CD4-positive, alpha-beta T cell treated with Interleukin-2 at 100 ng/mL for 4 hours (primary cell): ENCODE data around the gene SMCO4.

Source experiments
- DNase-seq: peaks from one replicate; pipeline ENCODE4 v3.0.0-alpha.2; 2020; ENCODE audit warnings: low spot score

The SMCO4 gene

DNA sequence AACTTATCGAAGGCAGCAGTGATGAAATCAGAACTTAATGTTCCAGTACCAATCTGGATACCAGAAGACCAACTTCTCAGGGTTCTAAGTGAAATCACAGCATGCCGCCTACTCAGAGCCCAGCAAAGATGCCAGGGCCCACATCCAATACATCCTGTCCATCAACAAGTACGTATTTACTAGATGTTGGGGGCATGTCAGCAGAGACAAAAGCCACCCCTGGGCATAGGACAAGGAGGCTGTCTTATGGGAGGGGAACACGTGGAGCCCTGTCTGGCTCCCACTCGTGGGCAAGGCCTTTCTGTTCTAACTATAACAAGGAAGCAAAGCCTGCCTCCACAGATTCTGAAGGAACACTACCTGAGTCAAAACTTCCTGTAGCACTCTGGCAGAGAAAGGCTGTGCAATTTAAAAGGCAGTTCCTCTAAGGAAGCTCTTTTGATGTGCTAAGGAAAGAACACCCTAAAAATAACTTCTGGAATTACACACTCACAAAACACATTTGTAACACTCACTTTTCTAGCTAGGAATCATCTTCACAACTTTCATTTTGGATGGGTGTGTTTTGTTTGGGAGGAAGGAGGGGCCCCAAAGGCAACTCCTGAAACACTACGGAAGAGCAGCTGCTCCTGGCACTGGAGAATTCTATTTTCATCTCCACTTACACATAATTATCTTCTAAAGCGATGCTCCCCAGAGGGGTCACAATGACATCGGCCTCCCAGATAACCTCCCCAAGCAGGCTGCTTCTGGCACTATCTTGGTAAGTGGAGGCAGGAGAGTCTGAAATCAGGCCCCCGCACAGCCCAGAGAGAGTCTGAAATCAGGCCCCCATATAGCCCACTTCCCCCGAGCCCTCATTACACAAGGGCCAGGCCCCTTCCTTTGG, 14.2 kb downstream of the SMCO4 start:
- DNase-seq: no peak

GRCh38 chr11:93528252-93528651, 14.9 kb downstream of the SMCO4 start:
- no peak for DNase-seq

GRCh38 chr11:93526641-93527583, 16.3 kb downstream of the SMCO4 start:
- no peak for DNase-seq

- DNase-seq: no peak
These were observed 16.9 kb downstream of the SMCO4 start for GRCh38 chr11:93526346-93526633.

DNA sequence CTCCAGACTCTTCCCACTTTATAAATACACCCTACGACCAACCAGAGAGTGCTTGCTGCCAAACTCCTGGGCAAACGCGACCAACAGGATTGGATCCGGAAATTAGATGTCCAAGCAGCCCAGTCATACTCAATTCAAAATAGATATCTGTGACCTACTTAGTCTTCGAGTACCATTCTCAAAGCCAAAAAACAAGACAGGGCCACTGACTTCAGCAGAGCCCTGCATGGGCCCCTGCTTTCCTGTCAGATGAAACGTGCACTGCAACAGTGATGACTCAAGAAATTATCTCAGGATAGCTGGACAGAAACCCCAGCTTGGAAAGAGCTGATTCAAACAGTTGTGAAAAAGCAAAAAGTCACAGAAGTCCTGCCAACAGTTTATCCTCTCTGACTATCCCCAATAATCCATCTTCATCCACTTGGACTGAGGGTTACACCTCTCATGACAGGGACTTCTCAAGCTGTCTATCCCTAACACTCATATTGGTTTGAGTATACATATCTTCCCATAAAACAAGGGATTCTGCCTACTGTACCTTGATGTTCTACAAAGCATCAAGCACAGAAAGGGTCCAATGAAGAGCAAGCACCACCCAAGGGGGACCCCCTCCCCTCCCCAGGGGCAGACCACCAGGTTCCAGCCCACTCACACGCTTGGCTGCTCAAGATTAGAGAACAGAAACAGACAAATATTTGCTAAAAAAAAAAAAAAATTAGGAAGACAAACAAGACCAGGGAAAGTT, 17.4 kb downstream of the SMCO4 start:
- DNase-seq: peak; percentile 16

- no peak for DNase-seq
These were observed 18.3 kb downstream of the SMCO4 start for GRCh38 chr11:93524858-93525257.

GRCh38 chr11:93524173-93524536, 19.0 kb downstream of the SMCO4 start:
- no peak for DNase-seq

GRCh38 chr11:93520726-93521509, 22.3 kb downstream of the SMCO4 start:
- peak; percentile 22 for DNase-seq

- DNase-seq: no peak
These were observed 24.0 kb downstream of the SMCO4 start for GRCh38 chr11:93519179-93519578.

- DNase-seq: no peak
These were observed 25.1 kb downstream of the SMCO4 start for GRCh38 chr11:93518081-93518480.

DNA sequence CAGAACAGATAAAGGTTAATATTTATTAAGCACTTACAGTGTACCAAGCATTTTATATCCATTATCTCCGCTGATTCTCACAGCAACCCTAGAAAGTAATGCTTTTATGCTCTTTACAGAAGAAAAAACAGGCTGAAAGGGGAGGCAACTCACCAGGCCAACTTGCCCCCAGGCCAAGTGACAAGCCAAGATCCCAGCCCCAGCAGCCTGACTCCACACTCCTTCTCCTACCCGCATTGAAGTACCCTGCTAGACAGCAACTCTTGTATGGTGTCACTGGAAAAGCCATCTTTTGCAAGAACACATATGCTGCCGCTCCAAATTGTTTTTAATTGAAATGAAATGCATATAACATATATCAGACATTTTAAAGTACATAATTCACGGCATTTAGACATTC, 25.6 kb downstream of the SMCO4 start:
- no peak for DNase-seq

- DNase-seq: no peak
These were observed 26.1 kb downstream of the SMCO4 start for GRCh38 chr11:93517041-93517440.

DNA sequence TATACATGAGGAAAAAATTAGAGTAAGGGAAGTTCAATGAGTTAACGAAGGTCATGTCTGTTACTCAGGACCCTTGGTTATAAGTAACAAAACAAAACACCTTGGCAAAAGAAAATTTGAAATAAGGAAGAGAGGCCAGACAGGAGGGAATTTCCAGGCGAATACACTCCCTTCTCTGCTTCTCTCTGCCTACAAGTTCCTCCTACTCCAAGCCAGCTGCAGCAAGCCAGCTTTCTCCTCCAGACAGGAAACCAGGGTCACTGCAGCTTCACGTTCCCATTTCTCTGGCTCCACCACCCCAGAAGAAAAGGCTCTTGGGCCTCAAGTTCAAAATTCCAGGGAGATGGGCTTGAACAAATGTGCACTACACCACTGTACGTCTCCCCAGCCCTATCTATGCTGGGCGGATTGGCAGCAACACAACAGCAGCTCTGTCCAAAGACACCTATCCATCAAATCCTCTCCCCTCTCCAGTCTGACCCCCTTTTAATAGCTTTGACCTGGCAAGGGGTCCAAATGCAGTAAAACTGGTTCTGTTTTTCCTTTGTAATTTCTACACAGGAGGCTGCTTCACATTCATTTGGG, 27.7 kb downstream of the SMCO4 start:
- DNase-seq: no peak

- no peak for DNase-seq
These were observed 28.5 kb downstream of the SMCO4 start for GRCh38 chr11:93514712-93515111.

- DNase-seq: no peak
These were observed 29.4 kb downstream of the SMCO4 start for GRCh38 chr11:93513772-93514171.

- DNase-seq: no peak
These were observed 30.1 kb downstream of the SMCO4 start for GRCh38 chr11:93512949-93513667.

GRCh38 chr11:93512073-93512475, 31.1 kb downstream of the SMCO4 start:
- no peak for DNase-seq

GRCh38 chr11:93510196-93510873, 32.9 kb downstream of the SMCO4 start:
- DNase-seq: no peak

DNA sequence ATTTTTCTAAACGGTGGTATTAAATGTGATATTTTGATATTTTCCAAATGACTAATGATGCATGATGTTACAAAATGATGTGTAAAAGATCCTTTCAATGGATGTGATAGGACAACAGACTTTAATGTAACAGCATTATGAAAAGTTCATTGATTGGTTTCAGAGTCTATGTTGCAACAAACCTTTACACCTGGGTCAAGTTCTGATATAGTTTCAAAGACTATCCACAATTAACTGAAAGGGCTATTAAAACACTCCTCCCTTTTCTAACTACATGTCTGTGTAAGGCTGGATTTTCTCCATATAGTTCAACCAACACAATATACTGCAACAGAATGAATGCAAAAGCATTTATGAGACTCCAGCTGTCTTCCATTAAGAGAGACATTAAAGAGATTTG, 35.7 kb downstream of the SMCO4 start:
- no peak for DNase-seq

- no peak for DNase-seq
These were observed 37.5 kb downstream of the SMCO4 start for GRCh38 chr11:93505703-93506102.
